NB4 (cell line): ENCODE measurements around the gene LRIG3.
"Not testable (repeated sequence)": the region's sequence is repeated elsewhere in the genome, so short reads cannot be mapped to it uniquely, and the experiment has no call there.

ENCODE experiments used
- DNase-seq: peaks from one replicate; pipeline ENCODE4 v3.0.0; 2010; ENCODE audit warnings: low read depth
- H3K4me3 ChIP-seq: one replicate; pipeline ENCODE4 v1.5.1; 2011; ENCODE audit warnings: mild to moderate bottlenecking, low read depth, low read length, moderate library complexity
- MYC ChIP-seq: IDR thresholded peaks from 2 replicates; pipeline ENCODE4 v1.6.1; 2011; ENCODE audit warnings: low read depth, low read length
- POLR2A ChIP-seq: IDR thresholded peaks from 2 replicates; pipeline ENCODE4 v1.6.1; 2011; ENCODE audit warnings: mild to moderate bottlenecking; ENCODE audit not compliant: insufficient read length; ENCODE audit errors: extremely low read depth
- TF ChIP-seq, protein P1 (sequence below): IDR thresholded peaks from 2 replicates; pipeline ENCODE4 v1.6.1; 2011; ENCODE audit warnings: low read depth, low read length
- TF ChIP-seq, protein P2 (sequence below): IDR thresholded peaks from one replicate; pipeline ENCODE4 v1.5.1; 2012; ENCODE audit warnings: low read depth, low read length

The LRIG3 gene

DNA sequence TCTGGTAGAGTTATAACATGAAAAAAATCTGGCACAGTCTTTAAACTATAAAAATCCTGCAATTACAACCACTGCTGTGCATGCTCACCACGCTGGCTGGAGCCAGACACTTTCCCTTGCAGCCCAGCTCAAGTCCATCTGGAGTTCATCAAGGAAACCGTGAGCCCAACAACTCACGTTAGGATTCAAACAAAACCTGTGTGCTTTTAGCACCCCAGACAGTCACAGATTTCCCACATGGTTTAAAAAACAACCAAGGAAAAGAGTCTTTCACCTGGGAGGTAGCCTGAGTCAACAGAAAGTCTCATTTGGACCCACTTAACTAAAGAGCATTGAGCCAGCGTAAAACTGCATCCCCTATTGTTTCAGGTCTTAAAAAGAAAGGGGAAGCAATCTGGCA lies 4.7 kb downstream of the LRIG3 start:
- no peak for DNase-seq
- H3K4me3 ChIP-seq = no peak overlapping the region
- TF ChIP-seq POLR2A (no peak), MYC (no peak)
- TF ChIP-seq, protein P1, sequence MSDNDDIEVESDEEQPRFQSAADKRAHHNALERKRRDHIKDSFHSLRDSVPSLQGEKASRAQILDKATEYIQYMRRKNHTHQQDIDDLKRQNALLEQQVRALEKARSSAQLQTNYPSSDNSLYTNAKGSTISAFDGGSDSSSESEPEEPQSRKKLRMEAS = no peak
- TF ChIP-seq, protein P2, sequence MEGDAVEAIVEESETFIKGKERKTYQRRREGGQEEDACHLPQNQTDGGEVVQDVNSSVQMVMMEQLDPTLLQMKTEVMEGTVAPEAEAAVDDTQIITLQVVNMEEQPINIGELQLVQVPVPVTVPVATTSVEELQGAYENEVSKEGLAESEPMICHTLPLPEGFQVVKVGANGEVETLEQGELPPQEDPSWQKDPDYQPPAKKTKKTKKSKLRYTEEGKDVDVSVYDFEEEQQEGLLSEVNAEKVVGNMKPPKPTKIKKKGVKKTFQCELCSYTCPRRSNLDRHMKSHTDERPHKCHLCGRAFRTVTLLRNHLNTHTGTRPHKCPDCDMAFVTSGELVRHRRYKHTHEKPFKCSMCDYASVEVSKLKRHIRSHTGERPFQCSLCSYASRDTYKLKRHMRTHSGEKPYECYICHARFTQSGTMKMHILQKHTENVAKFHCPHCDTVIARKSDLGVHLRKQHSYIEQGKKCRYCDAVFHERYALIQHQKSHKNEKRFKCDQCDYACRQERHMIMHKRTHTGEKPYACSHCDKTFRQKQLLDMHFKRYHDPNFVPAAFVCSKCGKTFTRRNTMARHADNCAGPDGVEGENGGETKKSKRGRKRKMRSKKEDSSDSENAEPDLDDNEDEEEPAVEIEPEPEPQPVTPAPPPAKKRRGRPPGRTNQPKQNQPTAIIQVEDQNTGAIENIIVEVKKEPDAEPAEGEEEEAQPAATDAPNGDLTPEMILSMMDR = no peak

DNA sequence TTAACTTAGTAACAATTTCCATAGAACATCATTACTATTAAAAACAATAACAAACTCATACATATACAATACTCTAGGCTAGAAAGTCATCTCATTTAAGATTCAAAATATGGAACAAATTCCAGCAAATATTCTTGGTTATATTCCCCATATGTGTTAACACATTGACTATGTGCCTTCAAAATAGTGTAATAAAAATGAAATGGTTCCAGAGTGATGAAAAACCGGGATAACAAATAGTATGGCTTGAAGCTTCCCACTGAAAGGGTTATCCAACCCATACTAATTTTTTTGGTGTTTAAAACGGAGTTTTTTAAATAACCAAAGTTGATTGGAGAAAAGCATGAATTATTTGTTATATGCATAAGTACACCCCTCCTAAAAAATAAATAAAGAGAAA lies 5.3 kb downstream of the LRIG3 start:
- no peak overlapping the region for H3K4me3 ChIP-seq

DNA sequence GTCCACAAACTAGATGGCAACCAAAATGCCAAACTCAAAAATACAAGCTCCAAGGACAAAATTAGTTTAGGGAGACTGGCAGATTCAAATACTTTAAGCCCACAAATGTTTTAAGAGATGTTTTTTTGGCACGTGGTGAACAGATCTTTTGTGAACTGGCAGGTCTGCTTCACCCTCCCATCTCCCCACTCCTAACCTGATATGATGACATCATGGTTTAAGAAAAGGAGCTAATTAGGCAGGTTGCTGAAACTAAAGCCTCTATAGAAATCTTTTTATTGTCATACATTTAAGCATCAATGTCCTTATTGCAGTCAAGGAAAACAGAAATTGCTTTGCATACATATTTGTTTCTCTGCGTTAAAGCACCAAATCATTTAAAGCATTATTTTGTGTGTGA lies 5.8 kb downstream of the LRIG3 start:
- TF ChIP-seq POLR2A (no peak), MYC (no peak)
- TF ChIP-seq, protein P2 = no peak
- TF ChIP-seq, protein P1 = no peak
- DNase-seq = no peak
- no peak overlapping the region for H3K4me3 ChIP-seq

More for the DNA sequence above, 5.3 kb downstream of the LRIG3 start:
- no peak for DNase-seq
- TF ChIP-seq, protein P1 = no peak
- TF ChIP-seq, protein P2 = no peak
- TF ChIP-seq POLR2A = no peak
- no peak for TF ChIP-seq MYC

DNA sequence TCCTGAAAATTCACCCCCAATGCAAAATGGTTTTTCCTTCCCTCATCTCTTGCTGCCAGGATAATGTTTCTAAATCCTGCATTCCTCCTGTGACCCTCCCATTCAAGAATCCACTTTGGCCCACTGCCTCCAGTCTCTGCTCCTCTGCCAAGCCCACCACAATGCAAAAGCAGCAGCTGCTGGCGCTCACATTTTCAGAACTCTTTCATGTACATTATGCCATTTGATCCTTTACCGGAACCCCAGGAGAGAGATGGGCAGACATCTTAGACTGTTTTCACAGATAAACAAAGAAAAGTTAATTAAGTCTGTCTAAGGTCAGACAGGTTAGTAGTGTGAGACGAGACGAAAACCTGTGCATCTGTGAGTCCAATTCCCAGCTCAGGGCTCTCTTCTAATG lies 12.9 kb downstream of the LRIG3 start:
- no peak overlapping the region for H3K4me3 ChIP-seq
- no peak for TF ChIP-seq POLR2A
- TF ChIP-seq, protein P2 = no peak
- no peak for TF ChIP-seq MYC
- TF ChIP-seq, protein P1 = no peak
- DNase-seq = no peak

DNA sequence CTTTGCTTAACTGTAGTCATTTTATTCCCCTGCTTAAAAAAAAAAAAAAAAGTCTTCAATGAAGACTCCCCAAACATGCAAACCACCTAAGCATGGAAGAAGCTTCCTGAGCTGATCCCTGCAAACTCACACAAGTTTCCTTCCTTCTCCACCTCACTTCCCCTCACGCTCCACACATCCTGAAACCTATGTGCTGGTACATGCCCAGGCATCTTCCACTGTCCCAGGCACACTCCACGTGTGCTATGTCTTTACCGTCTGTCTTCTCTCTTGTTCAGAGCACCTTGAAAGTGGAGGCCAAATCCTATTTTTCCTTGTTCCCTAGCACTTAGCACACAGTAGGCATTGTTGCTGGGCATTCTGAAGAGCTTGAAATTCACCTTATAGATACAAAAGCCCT lies 13.4 kb downstream of the LRIG3 start:
- H3K4me3 ChIP-seq = no peak overlapping the region
- DNase-seq = no peak
- TF ChIP-seq, protein P2 = no peak
- TF ChIP-seq, protein P1 = no peak

DNA sequence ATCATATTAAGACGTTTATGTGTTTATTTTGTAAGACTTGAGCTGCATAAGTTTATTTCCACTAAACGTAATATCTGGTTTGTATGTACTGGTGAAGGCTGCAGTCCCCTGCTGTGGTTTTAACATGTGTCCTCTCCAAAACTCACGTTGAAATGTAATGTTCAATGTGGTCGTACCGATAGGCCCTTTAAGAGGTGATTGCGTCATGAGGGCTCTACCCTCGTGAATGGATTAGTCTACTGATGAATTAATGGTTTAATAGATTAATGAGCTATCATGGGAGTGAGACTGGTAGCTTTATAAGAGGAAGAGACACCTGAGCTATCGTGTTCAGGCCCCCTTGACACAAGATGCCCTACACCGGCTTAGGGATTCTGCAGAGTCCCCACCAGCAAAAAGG lies 14.9 kb downstream of the LRIG3 start:
- TF ChIP-seq, protein P2 = no peak
- TF ChIP-seq POLR2A (no peak), MYC (no peak)
- TF ChIP-seq, protein P1 = no peak
- DNase-seq = no peak
- no peak overlapping the region for H3K4me3 ChIP-seq

DNA sequence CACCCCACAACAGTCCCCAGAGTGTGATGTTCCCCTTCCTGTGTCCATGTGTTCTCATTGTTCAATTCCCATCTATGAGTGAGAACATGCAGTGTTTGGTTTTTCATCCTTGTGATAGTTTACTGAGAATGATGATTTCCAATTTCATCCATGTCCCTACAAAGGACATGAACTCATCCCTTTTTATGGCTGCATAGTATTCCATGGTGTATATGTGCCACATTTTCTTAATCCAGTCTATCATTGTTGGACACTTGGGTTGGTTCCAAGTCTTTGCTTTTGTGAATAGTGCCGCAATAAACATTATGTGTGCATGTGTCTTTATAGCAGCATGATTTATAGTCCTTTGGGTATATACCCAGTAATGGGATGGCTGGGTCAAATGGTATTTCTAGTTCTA lies 17.6 kb downstream of the LRIG3 start:
- not testable (repeated sequence) for H3K4me3 ChIP-seq, DNase-seq
